OCI-LY7 (cell line): ENCODE results near the gene SCFD2. TPM values are rescaled to one million over a fixed set of nuclear protein-coding genes. Genes with fewer than 3 reads are reported as not detected.

ENCODE experiments used
- BruUV-seq: library from RNA; stranded (reverse); fragments of 400-500 nt; replicated peaks from 2 replicates; lab custom pipeline; 2021; lab: Mats Ljungman, UMichigan
- CTCF ChIA-PET: fragments of 300-600 bp; sonication (Branson Sonifier 250); formaldehyde crosslinking; loops from one replicate; lab custom pipeline; 2022; ENCODE audit warnings: antibody characterized with exemption; ENCODE audit not compliant: unreplicated experiment; lab: Charles Lee
- POLR2A ChIA-PET: fragments of 300-600 bp; sonication (Branson Sonifier 250); formaldehyde crosslinking; loops from one replicate; lab custom pipeline; 2022; ENCODE audit warnings: antibody characterized with exemption; lab: Charles Lee
- DNase-seq: peaks from one replicate; pipeline ENCODE4 v3.0.0-alpha.2; 2015; ENCODE audit warnings: low spot score
- H2AFZ ChIP-seq: fragments of 200-600 bp; sonication (generic), shearing (Covaris generic); 2 replicates; pipeline ENCODE4 v1.6.1; 2014; ENCODE audit warnings: mild to moderate bottlenecking, antibody characterized with exemption, low read length, moderate library complexity
- H3K27ac ChIP-seq: fragments of 200-600 bp; sonication (generic); 2 replicates; pipeline ENCODE4 v1.5.1; 2014; ENCODE audit warnings: mixed run types, low read depth, mild to moderate bottlenecking, moderate library complexity, low read length, inconsistent platforms; ENCODE audit not compliant: poor library complexity, severe bottlenecking
- H3K36me3 ChIP-seq: fragments of 200-600 bp; sonication (generic); 2 replicates; pipeline ENCODE4 v1.6.1; 2014; ENCODE audit warnings: mild to moderate bottlenecking, antibody characterized with exemption, low read length, moderate library complexity, mixed read lengths; ENCODE audit not compliant: insufficient read depth
- H3K4me1 ChIP-seq: fragments of 200-600 bp; sonication (generic); 2 replicates; pipeline ENCODE4 v1.5.1; 2014; ENCODE audit warnings: mild to moderate bottlenecking, low read length; ENCODE audit not compliant: insufficient read depth, poor library complexity, severe bottlenecking
- H3K4me2 ChIP-seq: fragments of 200-600 bp; sonication (generic); 2 replicates; pipeline ENCODE4 v1.6.1; 2014; ENCODE audit warnings: mild to moderate bottlenecking, low read length
- H3K4me3 ChIP-seq: fragments of 200-600 bp; sonication (generic); 2 replicates; pipeline ENCODE4 v1.5.1; 2014; ENCODE audit warnings: mild to moderate bottlenecking, low read depth, low read length; ENCODE audit not compliant: poor library complexity, severe bottlenecking
- H3K79me2 ChIP-seq: fragments of 200-600 bp; sonication (generic); 2 replicates; pipeline ENCODE4 v1.6.1; 2016; ENCODE audit warnings: low read depth, mild to moderate bottlenecking, low read length, moderate library complexity, mixed read lengths; ENCODE audit not compliant: insufficient read depth
- H3K9me2 ChIP-seq: fragments of 200-600 bp; sonication (generic); 2 replicates; pipeline ENCODE4 v1.6.1; 2016; ENCODE audit warnings: mild to moderate bottlenecking, low read length, mixed read lengths; ENCODE audit not compliant: insufficient read depth
- H3K9me3 ChIP-seq: fragments of 200-600 bp; sonication (generic); 2 replicates; pipeline ENCODE4 v1.6.1; 2014; ENCODE audit warnings: mild to moderate bottlenecking, mixed run types, low read length, mixed read lengths
- H4K20me1 ChIP-seq: fragments of 200-600 bp; sonication (generic); 2 replicates; pipeline ENCODE4 v1.6.1; 2014; ENCODE audit warnings: mild to moderate bottlenecking, antibody characterized with exemption, low read length, moderate library complexity, mixed read lengths; ENCODE audit not compliant: insufficient read depth
- CTCF ChIP-seq: fragments of 200-600 bp; sonication (generic); conservative IDR thresholded peaks from 2 replicates; pipeline ENCODE4 v1.5.1; 2014; ENCODE audit warnings: mild to moderate bottlenecking, antibody characterized with exemption, low read length, moderate library complexity, mixed read lengths
- EZH2phosphoT487 ChIP-seq: fragments of 200-600 bp; sonication (generic); IDR thresholded peaks from 2 replicates; pipeline ENCODE4 v1.6.1; 2018; ENCODE audit warnings: low read depth, borderline replicate concordance, mild to moderate bottlenecking, mixed run types, antibody characterized with exemption, low read length, moderate library complexity, mixed read lengths
- intact Hi-C: fragments of 100-400 bp; cut with micrococcal nuclease; formaldehyde crosslinking; loops from one replicate; pipeline ENCODE4 v1.10.0; 2022; ENCODE audit not compliant: unreplicated experiment
- total RNA-seq, 2 experiments: library from RNA; depleted of rRNA in 1 of 2; stranded (reverse); fragments of >200 nt in 1 of 2; shearing (Covaris generic) in 1 of 2; gene quantifications; 2 replicates each; pipeline ENCODE4 v1.2.3, GENCODE V29; 2014 to 2022

Gene SCFD2
- total RNA-seq, 2 experiments from 2014 or later: 27.2 to 52.0 TPM

- no peak for DNase-seq
- no peaks in the 10 kb centered on the region for H3K4me1 ChIP-seq
- CTCF ChIA-PET: no interaction called here
- no peak overlapping the region for H2AFZ ChIP-seq
- no peaks in the 10 kb centered on the region for H3K9me2 ChIP-seq
- H3K79me2 ChIP-seq: no peaks in the 10 kb centered on the region
- BruUV-seq: no TSS peak
- TF ChIP-seq EZH2phosphoT487 (no peak), CTCF (no peak)
- H4K20me1 ChIP-seq: no peaks in the 10 kb centered on the region
- intact Hi-C loops: no loop called here
- H3K4me3 ChIP-seq: no peak overlapping the region
- no peaks in the 10 kb centered on the region for H3K9me3 ChIP-seq
- H3K4me2 ChIP-seq: no peak overlapping the region
- POLR2A ChIA-PET: no interaction called here
- H3K27ac ChIP-seq: no peak overlapping the region
- H3K36me3 ChIP-seq: no peaks in the 10 kb centered on the region
Observed at GRCh38 chr4:53128231-53128630, 237.6 kb downstream of the SCFD2 start.

- no peaks in the 10 kb centered on the region for H3K79me2 ChIP-seq
- ChIA-PET CTCF (no interaction called here), POLR2A (interaction anchor here (0.7 to 1.4 kb wide), 2 partner anchors 28 to 49 kb away, joined by 3 to 5 read pairs; no protein-coding TSS in a partner anchor)
- no peaks in the 10 kb centered on the region for H3K9me3 ChIP-seq
- TF ChIP-seq EZH2phosphoT487: no peak
- no peak for TF ChIP-seq CTCF
- no peaks in the 10 kb centered on the region for H3K36me3 ChIP-seq
- no TSS peak for BruUV-seq
- intact Hi-C loops: no loop called here
- H3K4me2 ChIP-seq: no peak overlapping the region
- no peaks in the 10 kb centered on the region for H3K9me2 ChIP-seq
- no peaks in the 10 kb centered on the region for H4K20me1 ChIP-seq
- DNase-seq: no peak
- H3K27ac ChIP-seq: no peak overlapping the region
- no peak overlapping the region for H2AFZ ChIP-seq
- no peaks in the 10 kb centered on the region for H3K4me1 ChIP-seq
- H3K4me3 ChIP-seq: no peak overlapping the region
Observed at GRCh38 chr4:53127365-53127764, 238.5 kb downstream of the SCFD2 start.

DNA sequence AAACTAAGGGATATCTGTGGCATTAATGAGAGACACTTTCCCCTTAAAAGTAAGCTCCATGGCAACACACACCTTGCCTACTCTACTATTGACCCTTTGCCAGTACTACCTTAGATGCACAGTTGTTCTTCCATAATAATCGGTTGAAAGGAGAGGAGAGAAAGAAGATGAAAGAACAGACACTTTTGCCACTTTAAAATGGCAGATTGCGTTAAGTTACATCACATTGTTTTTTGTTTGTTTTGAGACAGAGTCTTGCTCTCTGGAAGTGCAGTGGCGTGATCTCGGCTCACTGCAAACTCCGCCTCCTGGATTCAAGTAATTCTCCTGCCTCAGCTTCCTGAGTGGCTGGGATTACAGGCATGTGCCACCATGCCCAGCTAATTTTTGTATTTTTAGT is 239.8 kb downstream of the SCFD2 start:
- no peaks in the 10 kb centered on the region for H4K20me1 ChIP-seq
- H3K27ac ChIP-seq: no peak overlapping the region
- H3K36me3 ChIP-seq: no peaks in the 10 kb centered on the region
- intact Hi-C loops: no loop called here
- H3K4me2 ChIP-seq: no peak overlapping the region
- CTCF ChIA-PET: no interaction called here
- H2AFZ ChIP-seq: no peak overlapping the region
- no peaks in the 10 kb centered on the region for H3K9me2 ChIP-seq
- POLR2A ChIA-PET: interaction anchor here (1.4 kb wide), 1 partner anchor 51 kb away, joined by 3 read pairs; no protein-coding TSS in a partner anchor
- no peak overlapping the region for H3K4me3 ChIP-seq
- BruUV-seq: no TSS peak
- TF ChIP-seq EZH2phosphoT487 (no peak), CTCF (no peak)
- H3K9me3 ChIP-seq: no peaks in the 10 kb centered on the region
- H3K79me2 ChIP-seq: no peaks in the 10 kb centered on the region
- H3K4me1 ChIP-seq: no peaks in the 10 kb centered on the region
- DNase-seq: no peak
